ENCODE results near the gene FKBP5. TPM values are rescaled to one million over a fixed set of nuclear protein-coding genes. Genes with fewer than 3 reads are reported as not detected.

Gene FKBP5
- total and polyA plus RNA-seq, 2 donors (not counting 1 experiment from before 2014, with no cell fraction given): 10.9 to 16.3 TPM

- Histone ChIP-seq H3K9ac (ENCODE audit: insufficient read depth, low read length) (no peak overlapping the region), H3K4me3 (replicated peaks in 1 of 4; ENCODE audit: control extremely low read depth in 1 of 4, insufficient read depth in 1 of 4, low read depth in 3 of 4, low read length in 4 of 4) (peak overlapping the region in 1 of 4 experiments; percentile 19), H3K36me3 (ENCODE audit: control insufficient read depth, insufficient read depth, low read length) (no peaks in the 10 kb centered on the region), H3K27ac (ENCODE audit: insufficient read depth, low read length) (no peak overlapping the region), H3K4me1 (ENCODE audit: control insufficient read depth, extremely low read depth, insufficient read depth, low read length) (peaks cover 12% of the 10 kb centered on the region), H2AFZ (ENCODE audit: low read length) (no peak overlapping the region), H3K9me3 (ENCODE audit: control insufficient read depth, insufficient read depth, low read depth, low read length) (no peaks in the 10 kb centered on the region), H3K27me3 (ENCODE audit: control insufficient read depth, insufficient read depth, low read length) (no peaks in the 10 kb centered on the region), H3K4me2 (ENCODE audit: extremely low read depth, insufficient read depth, low read length) (no peak overlapping the region), H4K20me1 (ENCODE audit: control insufficient read depth, extremely low read depth, insufficient read depth, low read length) (no peaks in the 10 kb centered on the region), H3K79me2 (ENCODE audit: control insufficient read depth, insufficient read depth, low read length) (peaks cover 4% of the 10 kb centered on the region)
- DNase-seq (ENCODE audit: low read depth in 2 of 2): peak in 1 of 2 donors; percentile 32
- TF ChIP-seq EZH2 (IDR thresholded peaks at IDR 0.05; ENCODE audit: low read length, missing control alignments): no peak
Measured at GRCh38 chr6:35664945-35665344, 23.8 kb downstream of the FKBP5 start.

- Histone ChIP-seq H3K79me2 (ENCODE audit: control insufficient read depth, insufficient read depth, low read length) (peaks cover 4% of the 10 kb centered on the region), H3K9me3 (ENCODE audit: control insufficient read depth, insufficient read depth, low read depth, low read length) (no peaks in the 10 kb centered on the region), H3K36me3 (ENCODE audit: control insufficient read depth, insufficient read depth, low read length) (no peaks in the 10 kb centered on the region), H3K4me2 (ENCODE audit: extremely low read depth, insufficient read depth, low read length) (peak overlapping the region; percentile 75), H3K27ac (ENCODE audit: insufficient read depth, low read length) (peak overlapping the region; percentile 62), H3K4me1 (ENCODE audit: control insufficient read depth, extremely low read depth, insufficient read depth, low read length) (peaks cover 12% of the 10 kb centered on the region), H3K9ac (ENCODE audit: insufficient read depth, low read length) (peak overlapping the region; percentile 17), H3K27me3 (ENCODE audit: control insufficient read depth, insufficient read depth, low read length) (no peaks in the 10 kb centered on the region), H4K20me1 (ENCODE audit: control insufficient read depth, extremely low read depth, insufficient read depth, low read length) (no peaks in the 10 kb centered on the region), H3K4me3 (replicated peaks in 1 of 4; ENCODE audit: control extremely low read depth in 1 of 4, insufficient read depth in 1 of 4, low read depth in 3 of 4, low read length in 4 of 4) (no peak overlapping the region), H2AFZ (ENCODE audit: low read length) (peak overlapping the region; percentile 60)
- TF ChIP-seq EZH2 (IDR thresholded peaks at IDR 0.05; ENCODE audit: low read length, missing control alignments) (no peak), CTCF (conservative IDR thresholded peaks at IDR 0.05 in 1 of 2, IDR thresholded peaks at IDR 0.05 in 1 of 2; ENCODE audit: low read depth in 1 of 2, low read length in 2 of 2) (no peak)
- peak; percentile 33 to 87 for DNase-seq (ENCODE audit: low read depth in 2 of 2)
Measured at GRCh38 chr6:35663447-35664235, 25.1 kb downstream of the FKBP5 start.

- Histone ChIP-seq H3K36me3 (ENCODE audit: control insufficient read depth, insufficient read depth, low read length) (no peaks in the 10 kb centered on the region), H3K27me3 (ENCODE audit: control insufficient read depth, insufficient read depth, low read length) (no peaks in the 10 kb centered on the region), H3K9me3 (ENCODE audit: control insufficient read depth, insufficient read depth, low read depth, low read length) (no peaks in the 10 kb centered on the region), H4K20me1 (ENCODE audit: control insufficient read depth, extremely low read depth, insufficient read depth, low read length) (no peaks in the 10 kb centered on the region), H3K4me3 (replicated peaks in 1 of 4; ENCODE audit: control extremely low read depth in 1 of 4, insufficient read depth in 1 of 4, low read depth in 3 of 4, low read length in 4 of 4) (peak overlapping the region in 1 of 4 experiments; percentile 3), H2AFZ (ENCODE audit: low read length) (peak overlapping the region; percentile 83), H3K27ac (ENCODE audit: insufficient read depth, low read length) (peak overlapping the region; percentile 26), H3K4me1 (ENCODE audit: control insufficient read depth, extremely low read depth, insufficient read depth, low read length) (peaks cover 12% of the 10 kb centered on the region), H3K9ac (ENCODE audit: insufficient read depth, low read length) (no peak overlapping the region), H3K4me2 (ENCODE audit: extremely low read depth, insufficient read depth, low read length) (no peak overlapping the region), H3K79me2 (ENCODE audit: control insufficient read depth, insufficient read depth, low read length) (peaks cover 4% of the 10 kb centered on the region)
- peak in 1 of 2 donors; percentile 28 for DNase-seq (ENCODE audit: low read depth in 2 of 2)
- TF ChIP-seq CTCF (conservative IDR thresholded peaks at IDR 0.05 in 1 of 2, IDR thresholded peaks at IDR 0.05 in 1 of 2; ENCODE audit: low read depth in 1 of 2, low read length in 2 of 2) (no peak), EZH2 (IDR thresholded peaks at IDR 0.05; ENCODE audit: low read length, missing control alignments) (no peak)
Measured at GRCh38 chr6:35662999-35663398, 25.7 kb downstream of the FKBP5 start.

Measured in fibroblast of lung (primary cell).